Neural progenitor cell (in vitro differentiated cells): ENCODE measurements around the gene ADAMTSL5.

Source experiments
- CTCF ChIP-seq: fragments of 200-600 bp; sonication (generic); IDR thresholded peaks from 2 replicates; pipeline ENCODE4 v1.5.1; 2017; ENCODE audit warnings: antibody characterized with exemption, mild to moderate bottlenecking
- EZH2 ChIP-seq: fragments of 200-600 bp; sonication (generic); IDR thresholded peaks from 2 replicates; pipeline ENCODE4 v1.6.1; 2017; ENCODE audit warnings: antibody characterized with exemption, mild to moderate bottlenecking, moderate library complexity

GRCh38 chr19:1475751-1476437 lies 36.9 kb downstream of the ADAMTSL5 start:
- TF ChIP-seq CTCF (no peak), EZH2 (no peak)
